HEK293 (cell line): ENCODE measurements around the gene GIMD1.

Experiments used
- CTCF ChIP-seq: fragments of 450-650 bp; formaldehyde crosslinking; IDR thresholded peaks from 2 replicates; pipeline ENCODE4 v1.5.1; 2016; ENCODE audit warnings: missing biosample characterization, missing genetic modification characterization
- GFI1B ChIP-seq: fragments of 450-650 bp; formaldehyde crosslinking; IDR thresholded peaks from 2 replicates; pipeline ENCODE4 v1.5.1; 2016; ENCODE audit warnings: missing biosample characterization, missing genetic modification characterization
- PRDM4 ChIP-seq: fragments of 450-650 bp; formaldehyde crosslinking; IDR thresholded peaks from 2 replicates; pipeline ENCODE4 v1.5.1; 2017; ENCODE audit warnings: missing biosample characterization, missing genetic modification characterization
- ZBTB7A ChIP-seq: fragments of 450-650 bp; formaldehyde crosslinking; IDR thresholded peaks from 2 replicates; pipeline ENCODE4 v1.5.1; 2016; ENCODE audit warnings: low read depth, missing biosample characterization, missing genetic modification characterization
- ZNF473 ChIP-seq: fragments of 450-650 bp; formaldehyde crosslinking; IDR thresholded peaks from 2 replicates; pipeline ENCODE4 v1.5.1; 2017; ENCODE audit warnings: missing biosample characterization, missing genetic modification characterization
- TF ChIP-seq, protein P1 (sequence below): fragments of 450-650 bp; formaldehyde crosslinking; IDR thresholded peaks from 2 replicates; pipeline ENCODE4 v1.5.1; 2016; ENCODE audit warnings: missing biosample characterization, missing genetic modification characterization

GRCh38 chr4:106315476-106315967, 53.1 kb downstream of the GIMD1 start:
- TF ChIP-seq CTCF (no peak), GFI1B (tag by site-specific recombination) (no peak), ZBTB7A (tag by site-specific recombination) (no peak), PRDM4 (tag by site-specific recombination) (no peak), ZNF473 (tag by site-specific recombination) (no peak)
- TF ChIP-seq, protein P1, sequence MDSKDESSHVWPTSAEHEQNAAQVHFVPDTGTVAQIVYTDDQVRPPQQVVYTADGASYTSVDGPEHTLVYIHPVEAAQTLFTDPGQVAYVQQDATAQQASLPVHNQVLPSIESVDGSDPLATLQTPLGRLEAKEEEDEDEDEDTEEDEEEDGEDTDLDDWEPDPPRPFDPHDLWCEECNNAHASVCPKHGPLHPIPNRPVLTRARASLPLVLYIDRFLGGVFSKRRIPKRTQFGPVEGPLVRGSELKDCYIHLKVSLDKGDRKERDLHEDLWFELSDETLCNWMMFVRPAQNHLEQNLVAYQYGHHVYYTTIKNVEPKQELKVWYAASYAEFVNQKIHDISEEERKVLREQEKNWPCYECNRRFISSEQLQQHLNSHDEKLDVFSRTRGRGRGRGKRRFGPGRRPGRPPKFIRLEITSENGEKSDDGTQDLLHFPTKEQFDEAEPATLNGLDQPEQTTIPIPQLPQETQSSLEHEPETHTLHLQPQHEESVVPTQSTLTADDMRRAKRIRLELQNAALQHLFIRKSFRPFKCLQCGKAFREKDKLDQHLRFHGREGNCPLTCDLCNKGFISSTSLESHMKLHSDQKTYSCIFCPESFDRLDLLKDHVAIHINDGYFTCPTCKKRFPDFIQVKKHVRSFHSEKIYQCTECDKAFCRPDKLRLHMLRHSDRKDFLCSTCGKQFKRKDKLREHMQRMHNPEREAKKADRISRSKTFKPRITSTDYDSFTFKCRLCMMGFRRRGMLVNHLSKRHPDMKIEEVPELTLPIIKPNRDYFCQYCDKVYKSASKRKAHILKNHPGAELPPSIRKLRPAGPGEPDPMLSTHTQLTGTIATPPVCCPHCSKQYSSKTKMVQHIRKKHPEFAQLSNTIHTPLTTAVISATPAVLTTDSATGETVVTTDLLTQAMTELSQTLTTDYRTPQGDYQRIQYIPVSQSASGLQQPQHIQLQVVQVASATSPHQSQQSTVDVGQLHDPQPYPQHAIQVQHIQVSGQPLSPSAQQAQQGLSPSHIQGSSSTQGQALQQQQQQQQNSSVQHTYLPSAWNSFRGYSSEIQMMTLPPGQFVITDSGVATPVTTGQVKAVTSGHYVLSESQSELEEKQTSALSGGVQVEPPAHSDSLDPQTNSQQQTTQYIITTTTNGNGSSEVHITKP (tag by site-specific recombination), result no peak
